GM19240 (cell line): ENCODE results near the gene INTS3.
"Not testable (repeated sequence)": the region's sequence is repeated elsewhere in the genome, so short reads cannot be mapped to it uniquely, and the experiment has no call there.

ENCODE experiments used
- DNase-seq: peaks from one replicate; pipeline ENCODE4 v3.0.0; 2011; ENCODE audit warnings: low spot score; ENCODE audit not compliant: insufficient read length

The INTS3 gene

GRCh38 chr1:153698923-153699714 is 28.7 kb upstream of the INTS3 start:
- no peak for DNase-seq

DNA sequence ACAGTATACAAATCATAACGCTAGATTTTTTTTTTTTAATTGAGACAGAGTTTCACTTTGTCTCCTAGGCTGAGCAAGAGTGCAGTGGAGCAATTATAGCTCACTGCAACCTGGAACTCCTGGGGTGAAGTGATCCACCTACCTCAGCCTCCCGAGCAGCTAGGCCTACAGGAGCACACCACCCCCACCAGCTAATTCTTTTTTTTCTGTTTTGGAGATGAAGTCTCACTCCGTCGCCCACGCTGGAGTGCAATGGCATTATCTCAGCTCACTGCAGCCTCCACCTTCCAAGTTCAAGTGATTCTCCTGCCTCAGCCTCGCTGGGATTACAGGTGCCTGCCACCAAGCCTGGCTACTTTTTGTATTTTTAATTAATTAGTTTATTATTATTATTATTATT is 28.1 kb upstream of the INTS3 start:
- no peak for DNase-seq

DNA sequence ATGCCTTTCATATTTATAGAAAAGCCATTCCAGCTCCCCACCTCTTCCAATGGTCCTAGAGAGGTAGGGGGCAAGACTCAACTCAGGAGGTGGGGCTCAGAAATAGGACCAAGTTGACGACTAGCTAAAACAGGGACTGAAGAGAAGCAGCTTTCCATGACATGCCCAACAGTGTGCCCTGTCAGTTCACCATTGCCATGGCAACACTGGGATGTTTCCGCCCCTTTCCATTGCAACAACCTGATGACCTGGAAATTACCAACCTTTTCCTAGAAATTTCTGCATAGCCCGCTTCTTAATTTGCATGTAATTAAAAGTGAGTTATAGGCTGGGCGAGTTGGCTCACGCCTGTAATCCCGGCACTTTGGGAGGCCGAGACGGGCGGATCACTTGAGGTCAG is 22.4 kb upstream of the INTS3 start:
- DNase-seq: no peak

DNA sequence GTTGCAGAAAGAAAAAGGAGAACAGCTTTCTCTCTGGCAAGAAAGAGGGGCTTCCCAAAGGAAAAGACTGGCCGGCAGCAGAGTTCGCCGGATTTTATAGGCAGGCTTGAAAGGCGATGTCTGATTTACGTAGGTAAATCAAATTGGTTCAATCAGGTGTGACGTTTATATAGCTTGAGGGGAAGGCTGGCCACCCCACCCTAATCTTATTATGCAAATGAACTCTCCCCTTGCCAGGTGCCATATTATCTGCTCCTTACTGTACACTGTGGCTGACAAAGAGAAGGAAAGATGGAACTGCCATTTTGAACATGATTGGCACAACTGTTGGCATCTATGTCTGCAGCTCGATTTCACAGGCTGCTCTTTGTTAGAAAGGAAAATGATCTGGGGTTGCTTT is 16.8 kb upstream of the INTS3 start:
- DNase-seq: no peak

- not testable (repeated sequence) for DNase-seq
Measured at GRCh38 chr1:153716211-153716610, 11.6 kb upstream of the INTS3 start.

DNA sequence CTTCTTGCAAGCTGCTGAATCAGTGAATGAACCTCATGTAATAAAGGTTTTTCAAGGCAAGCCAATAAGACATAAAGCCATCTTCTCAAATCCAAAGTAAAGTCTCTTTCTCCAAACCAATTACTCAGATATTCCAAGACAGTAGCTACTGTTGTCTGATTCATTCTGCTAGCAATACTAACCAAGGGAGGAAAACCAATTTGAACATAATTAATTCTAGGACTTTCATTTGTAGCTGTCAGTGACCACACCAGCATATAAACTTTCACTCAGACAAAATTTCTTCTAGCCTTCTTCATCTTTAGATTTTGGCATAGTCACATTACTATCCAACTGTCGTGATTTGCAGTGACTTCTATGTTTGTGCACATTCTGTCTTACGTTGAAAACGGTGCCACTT is 10.5 kb upstream of the INTS3 start:
- DNase-seq: no peak

DNA sequence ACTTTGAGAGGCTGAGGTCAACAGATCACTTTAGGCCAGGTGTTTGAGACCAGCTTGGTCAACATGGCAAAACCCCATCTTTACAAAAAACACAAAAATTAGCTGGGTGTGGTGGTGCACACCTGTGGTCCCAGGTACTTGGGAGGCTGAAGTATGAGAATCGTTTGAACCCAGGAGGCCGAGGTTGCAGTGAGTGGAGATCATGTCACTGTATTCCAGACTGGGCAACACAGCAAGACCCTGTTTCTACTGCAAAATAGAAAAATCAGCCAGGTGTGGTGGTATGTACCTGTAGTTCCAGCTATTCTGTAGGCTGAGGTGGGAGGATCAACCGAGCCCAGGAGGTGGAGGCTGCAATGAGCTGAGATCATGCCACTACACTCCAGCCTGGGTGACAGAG is 4.2 kb upstream of the INTS3 start:
- DNase-seq: no peak

GRCh38 chr1:153724634-153725033 is 3.2 kb upstream of the INTS3 start:
- DNase-seq: not testable (repeated sequence)

GRCh38 chr1:153728305-153729066 is 636 bp downstream of the INTS3 start:
- DNase-seq: no peak

DNA sequence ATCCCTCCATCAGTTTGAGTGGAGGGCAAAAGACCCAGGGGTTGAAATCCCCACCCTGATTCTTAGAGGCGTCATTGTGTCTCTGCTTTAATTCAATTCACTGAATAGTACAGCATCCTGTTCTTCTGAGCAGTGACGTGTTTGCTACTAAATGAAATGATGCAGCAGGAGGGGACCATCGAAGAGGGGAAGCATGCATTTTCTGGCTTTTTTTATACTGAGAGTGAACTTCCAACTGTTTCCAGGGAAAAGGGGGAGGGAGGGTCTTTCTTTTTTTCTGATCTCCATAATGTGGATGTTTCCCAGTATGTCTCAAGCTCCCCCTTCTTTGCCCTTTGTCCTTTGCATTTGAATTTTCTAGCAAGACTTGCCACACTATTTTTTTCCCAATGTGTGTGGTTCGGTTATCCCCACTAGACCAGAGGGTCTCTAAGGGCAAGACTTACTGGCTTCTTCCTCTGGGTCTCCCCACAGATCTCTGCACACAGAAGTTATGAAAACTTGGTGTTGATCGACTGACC is 2.7 kb downstream of the INTS3 start:
- DNase-seq: no peak

- DNase-seq: no peak
Measured at GRCh38 chr1:153733970-153734369, 6.1 kb downstream of the INTS3 start.

GRCh38 chr1:153734396-153735089 is 6.7 kb downstream of the INTS3 start:
- no peak for DNase-seq

GRCh38 chr1:153735090-153735420 is 7.2 kb downstream of the INTS3 start:
- DNase-seq: no peak

DNA sequence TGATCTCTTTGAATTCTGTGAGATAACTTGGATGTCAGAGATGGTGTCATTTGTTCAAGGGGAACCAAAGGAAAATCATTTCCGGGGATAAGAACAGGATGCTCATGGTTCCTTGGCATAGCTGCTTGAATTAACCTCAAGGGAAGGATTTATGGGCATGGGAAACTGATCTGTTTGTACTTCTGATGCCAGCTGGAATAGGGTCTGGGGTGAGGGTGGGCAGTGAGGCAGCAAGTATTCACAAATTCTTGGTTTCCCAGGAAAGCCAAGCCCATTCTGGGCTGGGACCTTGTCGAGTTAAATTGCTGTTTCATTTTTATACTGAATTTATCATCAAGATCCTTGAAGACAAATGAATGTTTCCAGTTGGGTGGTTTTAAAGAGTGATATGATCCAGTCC is 14.1 kb downstream of the INTS3 start:
- no peak for DNase-seq

- no peak for DNase-seq
Measured at GRCh38 chr1:153742411-153743142, 14.7 kb downstream of the INTS3 start.

DNA sequence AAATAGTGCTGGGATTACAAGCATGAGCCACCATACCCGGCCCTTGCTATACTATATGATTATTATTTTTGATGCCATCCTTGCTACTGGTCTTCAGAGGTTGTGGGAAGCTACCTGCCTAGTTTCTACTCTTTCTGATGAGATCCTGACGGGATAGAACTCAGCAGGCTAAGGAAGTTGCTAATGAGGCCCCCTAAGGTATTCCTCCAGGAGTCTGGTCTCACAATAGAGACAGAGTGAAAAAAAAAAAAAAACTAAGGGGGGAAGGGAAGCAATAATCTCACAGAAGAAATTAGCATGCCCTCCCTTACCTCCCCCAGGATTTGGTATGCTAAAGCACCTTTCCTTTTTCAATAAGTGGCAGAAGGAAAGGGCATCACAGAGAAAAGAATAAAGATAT is 17.6 kb downstream of the INTS3 start:
- DNase-seq: no peak

DNA sequence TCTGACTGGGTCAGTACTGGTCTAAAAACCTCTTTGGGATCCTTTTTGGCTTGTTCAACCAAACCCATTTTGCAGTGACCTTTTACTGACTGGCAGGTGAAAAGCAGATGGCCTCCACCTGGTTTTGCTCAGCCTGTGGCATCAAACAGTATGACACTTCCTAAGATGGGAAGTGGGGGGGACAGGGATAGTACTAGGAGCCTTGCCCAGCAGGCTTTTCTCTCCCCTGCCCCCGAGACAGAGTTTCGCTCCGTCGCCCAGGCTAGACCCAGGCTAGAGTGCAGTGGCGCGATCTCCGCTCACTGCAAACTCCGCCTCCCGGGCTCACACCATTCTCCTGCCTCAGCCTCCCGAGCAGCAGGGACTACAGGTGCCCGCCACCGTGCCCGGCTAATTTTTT is 18.3 kb downstream of the INTS3 start:
- no peak for DNase-seq

DNA sequence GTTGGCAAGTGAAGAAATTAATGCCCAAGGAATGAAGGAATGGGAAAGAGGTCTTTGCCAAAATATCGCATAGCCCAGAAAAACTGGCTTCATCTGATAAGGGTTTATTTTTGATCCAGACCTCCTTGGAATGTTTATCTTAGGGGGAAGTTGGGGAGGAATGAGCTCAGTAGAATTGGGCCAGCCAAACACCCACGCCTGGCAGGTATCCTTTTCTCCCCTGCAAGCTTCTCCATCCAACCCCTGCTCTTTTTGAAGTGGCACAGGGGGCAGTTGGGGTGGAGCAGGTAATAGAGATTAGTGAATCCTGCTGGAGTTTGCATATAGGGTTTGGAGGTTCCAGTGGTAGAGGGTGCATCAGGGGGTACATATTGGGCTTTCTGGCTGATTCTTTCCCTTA is 21.1 kb downstream of the INTS3 start:
- DNase-seq: no peak

DNA sequence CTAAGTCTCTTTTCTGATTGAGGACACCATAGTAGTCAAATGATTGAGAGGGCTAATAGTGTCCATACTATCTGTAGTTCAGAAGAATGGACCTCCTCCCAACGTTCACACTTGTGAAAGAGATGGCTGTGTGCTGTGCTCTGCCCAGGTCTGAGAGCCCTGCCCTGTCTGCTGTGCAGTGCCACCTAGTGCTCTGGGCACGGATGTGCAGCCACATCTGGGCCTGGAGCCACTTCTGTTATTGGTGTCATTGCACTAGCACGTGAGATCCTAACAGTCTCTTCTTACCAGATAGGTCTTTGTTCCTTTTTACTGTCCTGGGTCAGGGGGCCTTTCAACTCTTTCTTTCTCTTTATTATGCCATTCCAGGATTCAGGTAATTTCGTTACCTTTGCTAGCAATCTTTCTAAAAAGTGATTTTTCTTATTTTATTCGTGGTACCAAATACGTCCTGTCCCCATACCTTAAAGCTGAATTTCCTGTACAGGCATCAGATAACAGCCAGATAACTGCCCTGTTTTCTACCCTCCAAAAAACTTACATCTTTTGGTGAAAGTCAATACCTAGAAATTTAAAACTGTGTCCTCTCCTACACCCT is 21.7 kb downstream of the INTS3 start:
- peak; percentile 90 for DNase-seq

DNA sequence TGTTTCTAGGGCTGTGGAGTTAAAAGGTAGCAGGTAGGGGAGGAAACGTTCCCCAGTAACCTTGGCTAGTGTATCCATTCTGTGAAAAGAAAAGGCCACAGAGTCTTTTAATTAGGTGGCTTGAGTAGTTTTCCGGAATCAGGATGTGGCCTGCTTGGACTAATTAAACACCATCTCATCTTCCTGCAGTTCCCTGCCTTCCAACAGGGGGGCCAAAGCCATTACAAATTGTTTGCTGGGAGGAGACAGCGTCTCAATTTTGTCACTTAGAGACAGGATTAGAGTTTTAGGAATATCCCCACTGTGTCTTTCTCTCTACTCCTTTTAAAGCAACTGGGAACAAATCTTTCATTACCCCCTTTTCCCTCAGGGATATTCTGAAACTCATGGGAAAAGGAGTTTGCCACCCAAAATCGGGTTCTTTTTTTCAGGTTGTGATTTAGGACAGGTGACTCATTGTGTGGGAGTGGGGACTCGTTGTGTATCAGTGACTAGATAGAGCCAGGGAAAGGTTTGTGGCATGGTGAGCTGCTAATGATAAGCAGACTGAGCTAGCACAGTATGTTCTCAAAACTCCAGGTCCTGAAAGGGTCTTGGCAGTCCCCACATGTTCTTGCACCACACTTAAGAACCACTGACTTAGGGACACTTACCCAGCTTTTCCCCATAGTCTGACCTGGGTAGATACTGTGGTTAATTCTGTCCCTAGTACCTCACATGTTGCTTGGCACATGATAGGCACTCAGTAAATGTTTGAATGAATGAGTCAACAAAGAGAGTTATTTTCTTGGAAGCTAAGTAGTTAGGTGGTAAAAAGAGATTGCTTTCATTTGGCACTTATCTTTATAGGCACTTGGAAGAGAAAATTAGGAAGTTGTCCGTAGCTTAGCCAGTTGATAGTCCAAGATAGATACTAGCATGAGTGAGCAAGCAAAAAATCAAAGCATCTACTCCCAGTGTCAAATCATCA is 22.5 kb downstream of the INTS3 start:
- no peak for DNase-seq
